HCT116 (cell line): ENCODE results near the gene GK. TPM values are rescaled to one million over a fixed set of nuclear protein-coding genes. Genes with fewer than 3 reads are reported as not detected.

Experiments
- ATAC-seq: fragments of 200-7000 bp; cut with Tn5 transposase; 2 replicates; pipeline ENCODE4 v1.9.1; 2020; ENCODE audit warnings: mild to moderate bottlenecking, moderate library complexity
- BruUV-seq: library from RNA; stranded (reverse); fragments of 400-500 nt; replicated peaks from 2 replicates; lab custom pipeline; 2021; lab: Mats Ljungman, UMichigan
- CTCF ChIA-PET: fragments of 300-600 bp; sonication (Branson Sonifier 250); formaldehyde crosslinking; loops from one replicate; lab custom pipeline; 2021; ENCODE audit warnings: antibody characterized with exemption; lab: Charles Lee
- POLR2A ChIA-PET: fragments of 300-600, 350-600 bp; sonication (Branson Sonifier 250); formaldehyde crosslinking; loops from one replicate; lab custom pipeline; 2021; ENCODE audit warnings: antibody characterized with exemption; lab: Charles Lee
- RAD21 ChIA-PET, 2 experiments: fragments of 300-600 bp; sonication (Branson Sonifier 250); formaldehyde crosslinking; loops; one replicate each; lab custom pipeline; 2023; ENCODE audit warnings: low total read pairs in 2 of 2; ENCODE audit not compliant: uncharacterized antibody in 2 of 2, unreplicated experiment in 2 of 2, low non-redundant PET in 1 of 2; lab: Charles Lee
- DNase-seq: peaks from one replicate; pipeline ENCODE4 v3.0.0-alpha.2; 2010; ENCODE audit warnings: low read depth, low spot score
- H2AFZ ChIP-seq: fragments of 200-600 bp; shearing (Covaris generic), sonication (generic); 2 replicates; pipeline ENCODE4 v1.6.1; 2017; ENCODE audit warnings: low read depth, mixed run types, mixed read lengths, antibody characterized with exemption, low read length; ENCODE audit not compliant: poor library complexity, severe bottlenecking
- H3K27ac ChIP-seq: 2 replicates; pipeline ENCODE4 v1.5.1; 2012; ENCODE audit warnings: low read depth, low read length
- H3K27me3 ChIP-seq: fragments of 200-600 bp; sonication (generic); 2 replicates; pipeline ENCODE4 v1.6.1; 2016; ENCODE audit warnings: mixed run types, low read length, mixed read lengths; ENCODE audit not compliant: insufficient read depth
- H3K36me3 ChIP-seq, 2 experiments: fragments of 200-500 bp in 1 of 2; fragments of 200-600 bp in 1 of 2; sonication (Bioruptor generic) in 1 of 2; sonication (generic) in 1 of 2; 2 replicates each; pipeline versions ENCODE4 v1.5.1 to v1.6.1; 2014 to 2016; ENCODE audit warnings: low read length in 2 of 2, inconsistent platforms in 1 of 2, mixed read lengths in 1 of 2, mixed run types in 1 of 2; ENCODE audit not compliant: insufficient read depth in 2 of 2, control insufficient read depth in 1 of 2
- H3K4me1 ChIP-seq, 2 experiments: fragments of 200-600 bp in 1 of 2; sonication (generic) in 1 of 2; 2 replicates each; pipeline versions ENCODE4 v1.5.1 to v1.6.1; 2012 to 2017; ENCODE audit warnings: low read length in 2 of 2, inconsistent platforms in 1 of 2, mild to moderate bottlenecking in 1 of 2, mixed read lengths in 1 of 2, mixed run types in 1 of 2, moderate library complexity in 1 of 2; ENCODE audit not compliant: insufficient read depth in 2 of 2, control insufficient read depth in 1 of 2
- H3K4me2 ChIP-seq: fragments of 200-600 bp; sonication (generic); 2 replicates; pipeline ENCODE4 v1.6.1; 2017; ENCODE audit warnings: mixed run types, low read length, mixed read lengths
- H3K4me3 ChIP-seq, 2 experiments: fragments of 200-600 bp in 1 of 2; sonication (generic) in 1 of 2; replicated peaks in 1 of 2; 2 replicates each; pipeline ENCODE4 v1.5.1; 2011 to 2016; ENCODE audit warnings: low read length in 2 of 2, control low read depth in 1 of 2, low read depth in 1 of 2, mild to moderate bottlenecking in 1 of 2, mixed read lengths in 1 of 2, mixed run types in 1 of 2
- H3K79me2 ChIP-seq: fragments of 200-600 bp; sonication (generic); 2 replicates; pipeline ENCODE4 v1.6.1; 2017; ENCODE audit warnings: mild to moderate bottlenecking, mixed run types, low read length, moderate library complexity, mixed read lengths; ENCODE audit not compliant: insufficient read depth
- H3K9ac ChIP-seq: fragments of 200-600 bp; sonication (generic); 2 replicates; pipeline ENCODE4 v1.6.1; 2016; ENCODE audit warnings: low read length, mixed read lengths
- H3K9me2 ChIP-seq: fragments of 200-600 bp; sonication (generic), shearing (Covaris generic); 2 replicates; pipeline ENCODE4 v1.6.1; 2017; ENCODE audit warnings: mixed run types, mild to moderate bottlenecking, moderate library complexity; ENCODE audit not compliant: insufficient read depth
- H3K9me3 ChIP-seq, 2 experiments: fragments of 200-500 bp in 1 of 2; fragments of 200-600 bp in 1 of 2; sonication (Bioruptor generic) in 1 of 2; sonication (generic) in 1 of 2; 2 replicates each; pipeline ENCODE4 v1.6.1; 2014 to 2017; ENCODE audit warnings: low read length in 2 of 2, mixed read lengths in 2 of 2, inconsistent platforms in 1 of 2, low read depth in 1 of 2, mild to moderate bottlenecking in 1 of 2, mixed run types in 1 of 2, moderate library complexity in 1 of 2; ENCODE audit not compliant: control insufficient read depth in 1 of 2, insufficient read depth in 1 of 2
- H4K20me1 ChIP-seq: fragments of 200-600 bp; sonication (generic), shearing (Covaris generic); 2 replicates; pipeline ENCODE4 v1.6.1; 2017; ENCODE audit warnings: mixed run types, mild to moderate bottlenecking, moderate library complexity; ENCODE audit not compliant: insufficient read depth
- CBX3 ChIP-seq: IDR thresholded peaks from 2 replicates; pipeline ENCODE4 v1.6.1; 2012; ENCODE audit warnings: low read depth
- CEBPB ChIP-seq: IDR thresholded peaks from 2 replicates; pipeline ENCODE4 v1.6.1; 2012; ENCODE audit warnings: low read depth
- EGR1 ChIP-seq: IDR thresholded peaks from 2 replicates; pipeline ENCODE4 v1.6.1; 2012; ENCODE audit warnings: low read depth
- ELF1 ChIP-seq: IDR thresholded peaks from 2 replicates; pipeline ENCODE4 v1.6.1; 2012; ENCODE audit warnings: low read depth, borderline replicate concordance
- EZH2 ChIP-seq: fragments of 200-600 bp; sonication (generic); IDR thresholded peaks from 2 replicates; pipeline ENCODE4 v1.6.1; 2017; ENCODE audit warnings: antibody characterized with exemption, mixed run types
- EZH2phosphoT487 ChIP-seq: fragments of 200-600 bp; IDR thresholded peaks from 2 replicates; pipeline ENCODE4 v1.6.1; 2018; ENCODE audit warnings: antibody characterized with exemption, borderline replicate concordance
- JUND ChIP-seq: IDR thresholded peaks from 2 replicates; pipeline ENCODE4 v1.6.1; 2012
- MAX ChIP-seq: IDR thresholded peaks from 2 replicates; pipeline ENCODE4 v1.6.1; 2012
- POLR2A ChIP-seq: IDR thresholded peaks from 2 replicates; pipeline ENCODE4 v1.7.0; 2011; ENCODE audit warnings: borderline replicate concordance; ENCODE audit not compliant: insufficient read depth, insufficient read length; ENCODE audit errors: extremely low read depth
- POLR2AphosphoS5 ChIP-seq: IDR thresholded peaks from 2 replicates; pipeline ENCODE4 v1.6.1; 2011; ENCODE audit warnings: mild to moderate bottlenecking, low read depth, low read length, moderate library complexity
- RAD21 ChIP-seq: IDR thresholded peaks from 2 replicates; pipeline ENCODE4 v1.6.1; 2012; ENCODE audit warnings: low read depth, mild to moderate bottlenecking
- REST ChIP-seq: IDR thresholded peaks from 2 replicates; pipeline ENCODE4 v1.6.1; 2012; ENCODE audit warnings: low read depth
- SP1 ChIP-seq: IDR thresholded peaks from 2 replicates; pipeline ENCODE4 v1.6.1; 2012; ENCODE audit warnings: low read depth
- SRF ChIP-seq: IDR thresholded peaks from 2 replicates; pipeline ENCODE4 v1.6.1; 2012; ENCODE audit warnings: low read depth
- YY1 ChIP-seq: IDR thresholded peaks from 2 replicates; pipeline ENCODE4 v1.6.1; 2011; ENCODE audit warnings: low read length, low read depth, moderate library complexity, mild to moderate bottlenecking; ENCODE audit not compliant: insufficient replicate concordance; ENCODE audit errors: extremely low read depth
- ZFX ChIP-seq: fragments of 450-650 bp; IDR thresholded peaks from 2 replicates; pipeline ENCODE4 v1.6.1; 2017
- intact Hi-C: fragments of 100-400 bp; cut with micrococcal nuclease; formaldehyde crosslinking; loops from 2 replicates; pipeline ENCODE4 v1.10.0; 2022
- total RNA-seq: library from RNA; stranded (reverse); gene quantifications from one replicate; pipeline ENCODE4 v1.2.1, GENCODE V29; 2021; ENCODE audit not compliant: unreplicated experiment

GK gene
- total RNA-seq, 1 experiment from 2014 or later, result 4.3 TPM

- H3K9me3 ChIP-seq, result no peaks in the 10 kb centered on the region
- RAD21 ChIA-PET, result no interaction called here
- no peaks in the 10 kb centered on the region for H3K79me2 ChIP-seq
- POLR2A ChIA-PET, result no interaction called here
- no peaks in the 10 kb centered on the region for H3K9me2 ChIP-seq
- BruUV-seq, result no TSS peak
- no peak overlapping the region for H3K4me2 ChIP-seq
- no peak overlapping the region for H2AFZ ChIP-seq
- H4K20me1 ChIP-seq, result no peaks in the 10 kb centered on the region
- DNase-seq (no peak), ATAC-seq (no peak)
- H3K27ac ChIP-seq, result no peak overlapping the region
- H3K9ac ChIP-seq, result no peak overlapping the region
- H3K4me3 ChIP-seq, result no peak overlapping the region
- no peaks in the 10 kb centered on the region for H3K27me3 ChIP-seq
- no peaks in the 10 kb centered on the region for H3K36me3 ChIP-seq
- intact Hi-C loops, result no loop called here
- no peaks in the 10 kb centered on the region for H3K4me1 ChIP-seq
- CTCF ChIA-PET, result no interaction called here
- no peak for TF ChIP-seq ELF1
- no peak for TF ChIP-seq JUND
- TF ChIP-seq CEBPB, result no peak
- TF ChIP-seq MAX, result no peak
- TF ChIP-seq POLR2AphosphoS5, result no peak
- TF ChIP-seq ZFX, result no peak
- no peak for TF ChIP-seq POLR2A
- no peak for TF ChIP-seq CBX3
- no peak for TF ChIP-seq YY1
- no peak for TF ChIP-seq EZH2
These were observed 49.5 kb downstream of the GK start for GRCh38 chrX:30702736-30703135.

- Histone ChIP-seq H3K27me3 (no peaks in the 10 kb centered on the region), H3K4me3 (no peak overlapping the region), H3K9me2 (no peaks in the 10 kb centered on the region), H3K4me2 (no peak overlapping the region), H3K4me1 (no peaks in the 10 kb centered on the region), H3K27ac (no peak overlapping the region), H3K9ac (no peak overlapping the region), H3K79me2 (no peaks in the 10 kb centered on the region), H4K20me1 (no peaks in the 10 kb centered on the region), H2AFZ (no peak overlapping the region), H3K9me3 (no peaks in the 10 kb centered on the region), H3K36me3 (no peaks in the 10 kb centered on the region)
- TF ChIP-seq EZH2phosphoT487, result no peak
- no peak for TF ChIP-seq REST
- TF ChIP-seq SRF, result no peak
- no peak for TF ChIP-seq SP1
- TF ChIP-seq ELF1, result no peak
- TF ChIP-seq ZFX, result no peak
- TF ChIP-seq RAD21, result no peak
- no peak for TF ChIP-seq MAX
- TF ChIP-seq EZH2, result no peak
- TF ChIP-seq EGR1, result no peak
- BruUV-seq, result no TSS peak
- ChIA-PET CTCF (no interaction called here), RAD21 (no interaction called here), POLR2A (no interaction called here)
- ATAC-seq, result no peak
- intact Hi-C loops, result no loop called here
- DNase-seq, result no peak
These were observed 53.1 kb downstream of the GK start for GRCh38 chrX:30706216-30706775.
